ENCODE results near the gene CACNA1B. TPM values are rescaled to one million over a fixed set of nuclear protein-coding genes. Genes with fewer than 3 reads are reported as not detected.

The CACNA1B gene
- total RNA-seq, 4 donors from 2014 or later: 0.04 to 0.13 (median 0.12) TPM; not detected in 1

DNA sequence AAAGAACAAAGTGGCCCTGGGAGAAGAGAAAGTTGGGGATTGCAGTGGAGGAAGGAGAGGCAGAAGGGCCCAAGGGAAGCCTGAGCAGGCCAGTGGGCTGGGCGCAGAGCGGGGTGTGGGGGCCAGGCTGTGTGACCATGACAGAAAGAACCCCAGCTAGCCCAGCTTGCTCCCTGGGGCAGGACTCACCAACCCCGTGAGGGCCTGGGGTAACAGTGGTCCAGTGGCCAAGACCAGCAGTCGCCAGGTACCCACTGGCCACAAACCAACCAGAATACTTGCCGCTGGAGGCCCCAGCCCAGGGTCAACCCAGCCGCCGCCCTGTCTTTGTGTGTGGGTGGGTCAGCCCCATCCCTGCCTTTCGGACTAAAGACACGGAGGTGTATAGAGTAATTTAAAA, 146.5 kb downstream of the CACNA1B start:
- no peak for ATAC-seq
- Histone ChIP-seq H3K36me3 (no peaks in the 10 kb centered on the region), H3K9me3 (no peaks in the 10 kb centered on the region), H3K4me1 (peaks cover 0 to 11% (median 0%) of the 10 kb centered on the region in 3 donors), H3K27ac (no peak overlapping the region), H3K4me3 (no peak overlapping the region), H3K27me3 (peaks cover 67% of the 10 kb centered on the region)
- TF ChIP-seq EP300 (IDR thresholded peaks at IDR 0.05) (no peak), POLR2A (IDR thresholded peaks at IDR 0.05) (no peak), POLR2AphosphoS5 (IDR thresholded peaks at IDR 0.05) (no peak)
- TF ChIP-seq, protein P1, sequence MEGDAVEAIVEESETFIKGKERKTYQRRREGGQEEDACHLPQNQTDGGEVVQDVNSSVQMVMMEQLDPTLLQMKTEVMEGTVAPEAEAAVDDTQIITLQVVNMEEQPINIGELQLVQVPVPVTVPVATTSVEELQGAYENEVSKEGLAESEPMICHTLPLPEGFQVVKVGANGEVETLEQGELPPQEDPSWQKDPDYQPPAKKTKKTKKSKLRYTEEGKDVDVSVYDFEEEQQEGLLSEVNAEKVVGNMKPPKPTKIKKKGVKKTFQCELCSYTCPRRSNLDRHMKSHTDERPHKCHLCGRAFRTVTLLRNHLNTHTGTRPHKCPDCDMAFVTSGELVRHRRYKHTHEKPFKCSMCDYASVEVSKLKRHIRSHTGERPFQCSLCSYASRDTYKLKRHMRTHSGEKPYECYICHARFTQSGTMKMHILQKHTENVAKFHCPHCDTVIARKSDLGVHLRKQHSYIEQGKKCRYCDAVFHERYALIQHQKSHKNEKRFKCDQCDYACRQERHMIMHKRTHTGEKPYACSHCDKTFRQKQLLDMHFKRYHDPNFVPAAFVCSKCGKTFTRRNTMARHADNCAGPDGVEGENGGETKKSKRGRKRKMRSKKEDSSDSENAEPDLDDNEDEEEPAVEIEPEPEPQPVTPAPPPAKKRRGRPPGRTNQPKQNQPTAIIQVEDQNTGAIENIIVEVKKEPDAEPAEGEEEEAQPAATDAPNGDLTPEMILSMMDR (IDR thresholded peaks at IDR 0.05): no peak
- 100% methylated on average over 4 of the region's 9 CpGs; no CpG with 5 or more reads in 1 of the 2 donors for whole genome bisulfite sequencing, 2 donors (ENCODE audit: low coverage in 1 of 2)

DNA sequence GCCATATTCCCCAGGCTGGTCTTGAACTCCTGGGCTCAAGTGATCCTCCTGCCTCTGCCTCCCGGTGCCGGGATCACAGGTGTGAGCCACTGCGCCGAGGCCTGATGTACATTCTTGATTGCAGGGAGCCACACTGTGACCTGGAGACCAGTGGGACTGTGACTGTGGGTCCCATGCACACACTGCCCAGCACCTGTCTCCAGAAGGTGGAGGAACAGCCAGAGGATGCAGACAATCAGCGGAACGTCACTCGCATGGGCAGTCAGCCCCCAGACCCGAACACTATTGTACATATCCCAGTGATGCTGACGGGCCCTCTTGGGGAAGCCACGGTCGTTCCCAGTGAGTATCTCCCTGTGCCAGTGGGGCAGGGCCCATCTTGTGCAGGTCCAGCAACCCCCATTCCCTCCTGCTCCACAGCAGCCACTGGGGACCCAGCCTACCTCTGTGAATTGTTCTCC, 147.3 kb downstream of the CACNA1B start:
- Histone ChIP-seq H3K27me3 (peaks cover 67% of the 10 kb centered on the region), H3K9me3 (no peaks in the 10 kb centered on the region), H3K36me3 (no peaks in the 10 kb centered on the region), H3K27ac (no peak overlapping the region), H3K4me3 (no peak overlapping the region), H3K4me1 (peaks cover 0 to 11% (median 0%) of the 10 kb centered on the region in 3 donors)
- no peak for ATAC-seq
- WGBS, 2 donors (ENCODE audit: low coverage in 1 of 2): 87 to 100% methylated on average over 1 to 4 of the region's 11 CpGs
- TF ChIP-seq EP300 (IDR thresholded peaks at IDR 0.05): no peak
- TF ChIP-seq, protein P1 (IDR thresholded peaks at IDR 0.05): no peak
- TF ChIP-seq POLR2AphosphoS5 (IDR thresholded peaks at IDR 0.05): no peak
- no peak for TF ChIP-seq POLR2A (IDR thresholded peaks at IDR 0.05)

DNA sequence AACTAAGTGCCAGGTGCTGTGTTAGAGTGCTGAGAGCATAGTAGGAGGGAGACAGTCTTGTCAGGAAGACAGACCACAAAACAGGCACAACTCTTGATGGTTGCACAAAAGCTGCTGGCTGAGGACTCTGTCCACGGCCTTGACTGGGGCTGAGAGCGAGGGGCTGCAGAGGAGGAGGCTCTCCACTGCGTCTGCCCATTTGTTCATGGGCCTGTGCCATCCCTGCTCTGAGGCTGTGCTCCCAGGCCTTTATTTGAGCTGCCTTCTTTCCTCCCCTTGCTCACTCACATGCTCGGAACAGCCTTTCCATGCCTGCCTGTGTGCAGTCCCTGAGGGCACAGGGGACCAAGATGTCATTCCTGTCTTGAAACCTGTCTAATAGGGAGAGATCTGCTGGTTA, 147.8 kb downstream of the CACNA1B start:
- Histone ChIP-seq H3K9me3 (no peaks in the 10 kb centered on the region), H3K4me1 (peaks cover 0 to 11% (median 0%) of the 10 kb centered on the region in 3 donors), H3K27ac (no peak overlapping the region), H3K27me3 (peaks cover 62% of the 10 kb centered on the region), H3K36me3 (no peaks in the 10 kb centered on the region), H3K4me3 (no peak overlapping the region)
- TF ChIP-seq POLR2A (IDR thresholded peaks at IDR 0.05) (no peak), POLR2AphosphoS5 (IDR thresholded peaks at IDR 0.05) (no peak)
- no CpG with 5 or more reads among the region's 4 CpGs for WGBS, 2 donors (ENCODE audit: low coverage in 1 of 2)
- no peak for ATAC-seq

DNA sequence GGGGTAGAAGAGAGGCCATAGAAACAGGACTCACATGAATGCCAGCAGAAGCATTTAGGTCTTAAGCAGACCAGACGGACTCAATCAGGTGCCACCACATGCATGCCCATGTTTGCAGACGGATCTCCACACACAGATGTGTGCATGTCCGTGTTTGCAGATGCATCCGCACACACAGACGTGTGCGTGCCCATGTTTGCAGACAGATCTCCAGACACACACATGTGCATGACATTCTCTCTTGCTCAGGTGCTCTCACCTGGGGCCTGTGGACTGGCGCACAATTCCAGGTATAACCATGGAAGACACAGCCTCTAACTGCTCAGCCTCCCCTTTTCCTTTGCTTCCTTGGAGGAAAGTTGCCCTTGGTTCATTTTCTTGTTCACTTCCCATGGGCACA, 148.3 kb downstream of the CACNA1B start:
- no peak for ATAC-seq
- Histone ChIP-seq H3K4me3 (no peak overlapping the region), H3K9me3 (no peaks in the 10 kb centered on the region), H3K4me1 (peaks cover 0 to 11% (median 0%) of the 10 kb centered on the region in 3 donors), H3K36me3 (no peaks in the 10 kb centered on the region), H3K27ac (no peak overlapping the region), H3K27me3 (peaks cover 57% of the 10 kb centered on the region)
- TF ChIP-seq EP300 (IDR thresholded peaks at IDR 0.05) (no peak), POLR2A (IDR thresholded peaks at IDR 0.05) (no peak), POLR2AphosphoS5 (IDR thresholded peaks at IDR 0.05) (no peak)
- WGBS, 2 donors (ENCODE audit: low coverage in 1 of 2): 95% methylated on average over 3 of the region's 7 CpGs; no CpG with 5 or more reads in 1 of the 2 donors

DNA sequence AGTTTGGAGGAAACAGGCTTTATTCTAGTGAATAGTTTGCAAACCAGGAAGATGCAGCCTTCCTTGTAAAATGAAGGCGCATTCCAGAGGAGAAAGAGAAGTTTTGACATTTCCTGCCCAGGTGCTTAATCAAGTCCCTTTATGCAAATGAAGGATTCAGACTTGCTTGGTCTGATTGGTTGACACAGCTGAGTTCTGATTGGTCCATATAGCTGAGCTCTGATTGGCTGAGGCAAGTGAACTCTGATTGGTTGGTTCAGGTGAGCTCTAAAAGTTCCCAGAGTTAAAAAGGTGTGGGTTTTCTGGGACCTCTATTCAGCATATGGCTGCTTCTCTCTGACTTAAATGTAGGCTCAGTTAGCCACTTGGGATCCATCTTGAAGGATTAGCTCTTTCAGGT, 151.0 kb downstream of the CACNA1B start:
- Histone ChIP-seq H3K9me3 (peaks cover 0 to 12% (median 0%) of the 10 kb centered on the region in 3 donors), H3K4me1 (no peaks in the 10 kb centered on the region), H3K27me3 (peaks cover 46% of the 10 kb centered on the region), H3K4me3 (no peak overlapping the region), H3K27ac (no peak overlapping the region), H3K36me3 (no peaks in the 10 kb centered on the region)
- TF ChIP-seq, protein P1 (IDR thresholded peaks at IDR 0.05): no peak
- TF ChIP-seq POLR2A (IDR thresholded peaks at IDR 0.05) (no peak), EP300 (IDR thresholded peaks at IDR 0.05) (no peak), POLR2AphosphoS5 (IDR thresholded peaks at IDR 0.05) (no peak)
- no peak for ATAC-seq
- WGBS, 2 donors (ENCODE audit: low coverage in 1 of 2): 88 to 89% methylated on average over 1 of the region's 1 CpG

DNA sequence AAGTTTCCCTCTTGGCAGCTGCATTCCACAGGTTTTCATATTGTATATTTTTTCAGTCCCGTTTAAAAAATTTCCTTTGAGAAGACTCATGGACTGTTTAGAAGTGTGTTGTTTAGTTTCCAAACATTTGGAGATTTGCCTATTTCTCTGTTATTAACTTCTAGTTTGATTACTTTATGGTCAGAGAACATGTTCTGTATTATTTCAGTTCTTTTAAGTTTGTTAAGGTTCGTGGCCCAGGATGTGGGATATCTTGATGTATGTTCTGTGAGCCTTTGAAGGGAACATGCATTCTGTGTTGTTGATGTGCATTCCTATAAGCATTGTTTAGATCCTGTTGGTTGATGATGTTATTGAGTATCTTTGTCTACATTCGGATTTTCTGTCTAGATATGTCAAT, 153.6 kb downstream of the CACNA1B start:
- H3K36me3 ChIP-seq: no peaks in the 10 kb centered on the region
- H3K27me3 ChIP-seq: peaks cover 32% of the 10 kb centered on the region
- 25 to 46% methylated on average over 3 of the region's 3 CpGs for WGBS, 2 donors (ENCODE audit: low coverage in 1 of 2)
- H3K4me1 ChIP-seq: no peaks in the 10 kb centered on the region
- TF ChIP-seq EP300 (IDR thresholded peaks at IDR 0.05) (no peak), POLR2AphosphoS5 (IDR thresholded peaks at IDR 0.05) (no peak), POLR2A (IDR thresholded peaks at IDR 0.05) (no peak)
- TF ChIP-seq, protein P1 (IDR thresholded peaks at IDR 0.05): no peak
- H3K27ac ChIP-seq: no peak overlapping the region
- H3K4me3 ChIP-seq: no peak overlapping the region
- H3K9me3 ChIP-seq: peaks cover 0 to 12% (median 0%) of the 10 kb centered on the region in 3 donors
- ATAC-seq: no peak

Data from gastroesophageal sphincter (tissue), 4 donors.